GM12891 (cell line): ENCODE data around the gene GDI1.

ENCODE experiments used
- DNase-seq: peaks from one replicate; pipeline ENCODE4 v3.0.0; 2011; ENCODE audit warnings: low spot score; ENCODE audit not compliant: insufficient read length
- FAIRE-seq: peaks from 2 replicates; lab custom pipeline; 2011; peaks lifted over from hg19 to GRCh38; lab: Jason Lieb, UNC
- PAX5 ChIP-seq: IDR thresholded peaks from 2 replicates; pipeline ENCODE4 v1.6.1; 2011; ENCODE audit warnings: low read length, moderate library complexity, mild to moderate bottlenecking; ENCODE audit not compliant: insufficient read depth, severe bottlenecking
- POLR2A ChIP-seq: IDR thresholded peaks from 2 replicates; pipeline ENCODE4 v1.6.1; 2011; ENCODE audit warnings: low read depth, low read length, control low read depth
- POLR2AphosphoS5 ChIP-seq: IDR thresholded peaks from 2 replicates; pipeline ENCODE4 v1.6.1; 2011; ENCODE audit warnings: low read depth, low read length, control low read depth
- POU2F2 ChIP-seq: IDR thresholded peaks from 2 replicates; pipeline ENCODE4 v1.6.1; 2011; ENCODE audit warnings: low read depth, mild to moderate bottlenecking, control low read depth, low read length, moderate library complexity
- SPI1 ChIP-seq: IDR thresholded peaks from 2 replicates; pipeline ENCODE4 v1.6.1; 2011; ENCODE audit warnings: low read depth, low read length, control low read depth
- TAF1 ChIP-seq: IDR thresholded peaks from 2 replicates; pipeline ENCODE4 v1.6.1; 2011; ENCODE audit warnings: low read depth, low read length, control low read depth

GDI1 gene

GRCh38 chrX:154428176-154429171 lies 8.5 kb upstream of the GDI1 start, which contains the start of gene ATP6AP1:
Gene ATP6AP1 (plus strand): TSS chrX:154428677. CDS start chrX:154428693, 16 bp downstream.
- peak; percentile 87 for DNase-seq
- FAIRE-seq, result peak; percentile 100
- TF ChIP-seq PAX5, result no peak
- no peak for TF ChIP-seq TAF1
- no peak for TF ChIP-seq POLR2AphosphoS5
- 0 out of 2 replicates have a peak, but pooled peaks have one; percentile 38 for TF ChIP-seq POLR2A
- TF ChIP-seq SPI1, result no peak
- TF ChIP-seq POU2F2, result no peak

- no peak for DNase-seq
- FAIRE-seq, result no peak
- TF ChIP-seq PAX5, result no peak
These were observed 7.2 kb upstream of the GDI1 start for GRCh38 chrX:154429711-154430110.

GRCh38 chrX:154430479-154430878 lies 6.5 kb upstream of the GDI1 start:
- DNase-seq, result no peak
- no peak for FAIRE-seq
- no peak for TF ChIP-seq POU2F2
- no peak for TF ChIP-seq POLR2A
- no peak for TF ChIP-seq TAF1

GRCh38 chrX:154430916-154431315 lies 6.0 kb upstream of the GDI1 start:
- no peak for FAIRE-seq
- TF ChIP-seq SPI1 (no peak), POU2F2 (no peak), PAX5 (no peak), TAF1 (no peak), POLR2A (no peak)
- no peak for DNase-seq

- FAIRE-seq (no peak), DNase-seq (no peak)
- TF ChIP-seq PAX5 (no peak), SPI1 (no peak), POLR2AphosphoS5 (no peak), POU2F2 (no peak), TAF1 (no peak), POLR2A (no peak)
These were observed 5.6 kb upstream of the GDI1 start for GRCh38 chrX:154431341-154431740.

GRCh38 chrX:154432210-154432609 lies 4.7 kb upstream of the GDI1 start:
- no peak for TF ChIP-seq TAF1
- FAIRE-seq (no peak), DNase-seq (no peak)

GRCh38 chrX:154433605-154434004 lies 3.3 kb upstream of the GDI1 start:
- TF ChIP-seq SPI1 (no peak), POLR2A (no peak), TAF1 (no peak), POLR2AphosphoS5 (no peak), PAX5 (no peak), POU2F2 (no peak)
- no peak for FAIRE-seq
- no peak for DNase-seq

- DNase-seq, result no peak
- TF ChIP-seq TAF1 (no peak), PAX5 (no peak), POLR2A (no peak), POU2F2 (no peak), POLR2AphosphoS5 (no peak), SPI1 (no peak)
- no peak for FAIRE-seq
These were observed 2.4 kb upstream of the GDI1 start for GRCh38 chrX:154434394-154435168.

GRCh38 chrX:154435171-154435733 lies 1.7 kb upstream of the GDI1 start:
- TF ChIP-seq POU2F2 (no peak), SPI1 (no peak), POLR2A (no peak), POLR2AphosphoS5 (no peak), PAX5 (no peak), TAF1 (no peak)
- FAIRE-seq, result no peak

GRCh38 chrX:154436374-154436982 lies 476 bp upstream of the GDI1 start:
- TF ChIP-seq POU2F2 (no peak), TAF1 (no peak), SPI1 (no peak), POLR2A (no peak), POLR2AphosphoS5 (no peak), PAX5 (no peak)
- DNase-seq, result peak; percentile 75
- FAIRE-seq, result no peak

More at GRCh38 chrX:154435171-154435733, 1.7 kb upstream of the GDI1 start:
- no peak for DNase-seq
